ENCODE results near the gene GTF2F2.
"Not testable (repeated sequence)": the region's sequence is repeated elsewhere in the genome, so short reads cannot be mapped to it uniquely, and the experiment has no call there.

Gene GTF2F2

GRCh38 chr13:45180713-45181601 is 60.6 kb downstream of the GTF2F2 start:
- DNase-seq (ENCODE audit: low spot score) = no peak
- TF ChIP-seq CTCF (IDR thresholded peaks at IDR 0.05; ENCODE audit: extremely low read depth, missing control alignments) = no peak

GRCh38 chr13:45184693-45185092 is 64.4 kb downstream of the GTF2F2 start:
- no peak for TF ChIP-seq CTCF (IDR thresholded peaks at IDR 0.05; ENCODE audit: extremely low read depth, missing control alignments)
- no peak for DNase-seq (ENCODE audit: low spot score)

GRCh38 chr13:45185286-45185685 is 65.0 kb downstream of the GTF2F2 start:
- TF ChIP-seq CTCF (IDR thresholded peaks at IDR 0.05; ENCODE audit: extremely low read depth, missing control alignments) = no peak
- DNase-seq (ENCODE audit: low spot score) = no peak

- DNase-seq (ENCODE audit: low spot score) = not testable (repeated sequence)
These were observed 68.8 kb downstream of the GTF2F2 start for GRCh38 chr13:45189077-45189476.

- DNase-seq (ENCODE audit: low spot score) = not testable (repeated sequence)
These were observed 69.2 kb downstream of the GTF2F2 start for GRCh38 chr13:45189511-45189910.

GRCh38 chr13:45191874-45192273 is 71.6 kb downstream of the GTF2F2 start:
- TF ChIP-seq CTCF (IDR thresholded peaks at IDR 0.05; ENCODE audit: extremely low read depth, missing control alignments) = no peak
- no peak for DNase-seq (ENCODE audit: low spot score)

GRCh38 chr13:45194081-45194939 is 74.0 kb downstream of the GTF2F2 start:
- DNase-seq (ENCODE audit: low spot score) = no peak
- TF ChIP-seq CTCF (IDR thresholded peaks at IDR 0.05; ENCODE audit: extremely low read depth, missing control alignments) = no peak

- no peak for DNase-seq (ENCODE audit: low spot score)
- no peak for TF ChIP-seq CTCF (IDR thresholded peaks at IDR 0.05; ENCODE audit: extremely low read depth, missing control alignments)
These were observed 75.1 kb downstream of the GTF2F2 start for GRCh38 chr13:45195421-45195820.

Data from GM20000 (cell line).